ENCODE measurements around the gene TRAP1. TPM values are rescaled to one million over a fixed set of nuclear protein-coding genes. Genes with fewer than 3 reads are reported as not detected.
"Not testable (repeated sequence)": the region's sequence is repeated elsewhere in the genome, so short reads cannot be mapped to it uniquely, and the experiment has no call there.

Gene TRAP1
- total RNA-seq, 2 experiments from 2014 or later = 343 to 379 TPM

DNA sequence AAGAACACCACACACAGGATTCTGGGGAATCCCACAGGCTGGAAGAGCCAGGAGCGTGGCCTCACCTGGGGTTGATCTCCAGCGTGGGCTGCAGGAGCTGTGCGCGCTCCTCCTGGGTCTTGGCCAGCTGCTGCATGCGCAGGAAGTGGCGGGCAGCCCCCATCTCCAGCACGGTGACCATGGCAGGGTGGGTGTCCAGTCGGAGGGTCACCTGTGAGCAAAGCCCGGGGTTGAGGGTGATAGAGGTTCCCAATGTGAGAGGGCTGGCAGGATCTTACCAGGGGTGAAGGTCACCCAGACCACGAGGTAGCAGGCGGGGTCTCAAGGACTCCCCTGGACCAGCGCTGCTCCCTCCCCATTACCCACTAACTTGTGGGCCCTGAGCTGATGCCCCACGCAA is 55.4 kb downstream of the TRAP1 start:
- no peak overlapping the region for H3K27ac Mint-ChIP-seq
- POLR2A ChIA-PET = interaction anchor here (0.9 to 1.0 kb wide), 2 partner anchors 40 to 50 kb away, joined by 3 read pairs; no protein-coding TSS in a partner anchor
- intact Hi-C loops (cut with micrococcal nuclease) = no loop called here

DNA sequence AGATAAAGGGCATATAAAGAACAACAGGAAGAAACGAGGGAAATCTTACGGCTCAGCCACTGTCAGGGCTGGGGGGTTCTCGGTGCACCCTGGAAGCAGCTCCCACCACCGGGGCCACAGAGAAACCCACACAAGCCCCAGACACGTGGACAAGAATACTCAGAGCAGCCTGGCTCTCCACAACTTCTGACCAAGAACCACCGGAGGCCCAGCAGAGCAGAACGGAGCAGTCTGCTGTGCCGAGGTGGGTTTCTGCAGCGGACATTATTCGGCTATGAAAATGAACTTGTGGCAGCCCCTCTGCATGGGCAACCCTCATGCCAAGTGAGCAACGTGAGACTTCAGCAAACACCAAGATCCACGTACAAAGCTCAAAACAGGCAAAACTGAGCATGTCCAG is 56.0 kb downstream of the TRAP1 start:
- Mint-ChIP-seq H3K9me3 (no peaks in the 10 kb centered on the region), H3K4me3 (no peak overlapping the region), H3K27ac (peak overlapping the region; percentile 50), H3K4me1 (ENCODE audit: low read depth) (peaks cover 32% of the 10 kb centered on the region), H3K36me3 (ENCODE audit: low read depth) (peaks cover 57% of the 10 kb centered on the region), H3K27me3 (no peaks in the 10 kb centered on the region)
- ATAC-seq (no peak), DNase-seq (no peak)
- intact Hi-C loops (cut with micrococcal nuclease) = no loop called here
- TF ChIP-seq, protein P1, sequence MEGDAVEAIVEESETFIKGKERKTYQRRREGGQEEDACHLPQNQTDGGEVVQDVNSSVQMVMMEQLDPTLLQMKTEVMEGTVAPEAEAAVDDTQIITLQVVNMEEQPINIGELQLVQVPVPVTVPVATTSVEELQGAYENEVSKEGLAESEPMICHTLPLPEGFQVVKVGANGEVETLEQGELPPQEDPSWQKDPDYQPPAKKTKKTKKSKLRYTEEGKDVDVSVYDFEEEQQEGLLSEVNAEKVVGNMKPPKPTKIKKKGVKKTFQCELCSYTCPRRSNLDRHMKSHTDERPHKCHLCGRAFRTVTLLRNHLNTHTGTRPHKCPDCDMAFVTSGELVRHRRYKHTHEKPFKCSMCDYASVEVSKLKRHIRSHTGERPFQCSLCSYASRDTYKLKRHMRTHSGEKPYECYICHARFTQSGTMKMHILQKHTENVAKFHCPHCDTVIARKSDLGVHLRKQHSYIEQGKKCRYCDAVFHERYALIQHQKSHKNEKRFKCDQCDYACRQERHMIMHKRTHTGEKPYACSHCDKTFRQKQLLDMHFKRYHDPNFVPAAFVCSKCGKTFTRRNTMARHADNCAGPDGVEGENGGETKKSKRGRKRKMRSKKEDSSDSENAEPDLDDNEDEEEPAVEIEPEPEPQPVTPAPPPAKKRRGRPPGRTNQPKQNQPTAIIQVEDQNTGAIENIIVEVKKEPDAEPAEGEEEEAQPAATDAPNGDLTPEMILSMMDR (IDR thresholded peaks at IDR 0.05) = no peak
- ChIA-PET POLR2A (no interaction called here), CTCF (interaction anchor here (1.1 kb wide), 1 partner anchor 7 kb away, joined by 3 read pairs; no protein-coding TSS in a partner anchor)

More for the DNA sequence above, 55.4 kb downstream of the TRAP1 start:
- H3K36me3 Mint-ChIP-seq (ENCODE audit: low read depth) = peaks cover 56% of the 10 kb centered on the region
- DNase-seq (no peak), ATAC-seq (no peak)
- TF ChIP-seq, protein P1 (IDR thresholded peaks at IDR 0.05) = no peak
- H3K4me1 Mint-ChIP-seq (ENCODE audit: low read depth) = peaks cover 31% of the 10 kb centered on the region
- H3K9me3 Mint-ChIP-seq = no peaks in the 10 kb centered on the region
- H3K27me3 Mint-ChIP-seq = no peaks in the 10 kb centered on the region
- H3K4me3 Mint-ChIP-seq = no peak overlapping the region
- CTCF ChIA-PET = interaction anchor here (1.3 kb wide), 1 partner anchor 12 kb away, joined by 4 read pairs; no protein-coding TSS in a partner anchor

DNA sequence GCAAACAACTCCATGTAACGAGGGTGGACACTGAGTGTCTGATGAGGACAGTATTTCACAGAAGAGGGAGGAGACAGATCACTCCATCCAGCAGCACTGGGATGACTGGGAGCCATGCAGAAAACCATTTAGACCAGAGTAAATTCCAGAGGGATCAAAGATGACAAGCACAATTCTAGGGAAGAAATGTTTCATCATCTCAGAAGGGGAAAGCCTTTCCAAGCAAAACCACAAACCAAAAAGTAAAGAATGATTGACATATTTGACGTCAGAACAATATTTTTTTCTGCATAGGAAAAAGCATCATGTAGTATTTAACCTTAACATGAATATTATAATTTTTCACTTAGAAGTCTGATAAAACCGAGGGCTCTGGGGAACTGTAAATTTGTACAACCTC is 58.1 kb downstream of the TRAP1 start:
- no peak for ATAC-seq
- Mint-ChIP-seq H3K4me3 (no peak overlapping the region), H3K27ac (peak overlapping the region; percentile 79), H3K27me3 (no peaks in the 10 kb centered on the region), H3K9me3 (no peaks in the 10 kb centered on the region), H3K36me3 (ENCODE audit: low read depth) (peaks cover 46% of the 10 kb centered on the region), H3K4me1 (ENCODE audit: low read depth) (peaks cover 20% of the 10 kb centered on the region)
- DNase-seq = no peak
- intact Hi-C loops (cut with micrococcal nuclease) = no loop called here
- CTCF ChIA-PET = interaction anchor here (0.7 to 1.3 kb wide), 3 partner anchors 12 to 121 kb away, joined by 3 read pairs; no protein-coding TSS in a partner anchor
- TF ChIP-seq, protein P1 (IDR thresholded peaks at IDR 0.05) = no peak
- POLR2A ChIA-PET = no interaction called here

DNA sequence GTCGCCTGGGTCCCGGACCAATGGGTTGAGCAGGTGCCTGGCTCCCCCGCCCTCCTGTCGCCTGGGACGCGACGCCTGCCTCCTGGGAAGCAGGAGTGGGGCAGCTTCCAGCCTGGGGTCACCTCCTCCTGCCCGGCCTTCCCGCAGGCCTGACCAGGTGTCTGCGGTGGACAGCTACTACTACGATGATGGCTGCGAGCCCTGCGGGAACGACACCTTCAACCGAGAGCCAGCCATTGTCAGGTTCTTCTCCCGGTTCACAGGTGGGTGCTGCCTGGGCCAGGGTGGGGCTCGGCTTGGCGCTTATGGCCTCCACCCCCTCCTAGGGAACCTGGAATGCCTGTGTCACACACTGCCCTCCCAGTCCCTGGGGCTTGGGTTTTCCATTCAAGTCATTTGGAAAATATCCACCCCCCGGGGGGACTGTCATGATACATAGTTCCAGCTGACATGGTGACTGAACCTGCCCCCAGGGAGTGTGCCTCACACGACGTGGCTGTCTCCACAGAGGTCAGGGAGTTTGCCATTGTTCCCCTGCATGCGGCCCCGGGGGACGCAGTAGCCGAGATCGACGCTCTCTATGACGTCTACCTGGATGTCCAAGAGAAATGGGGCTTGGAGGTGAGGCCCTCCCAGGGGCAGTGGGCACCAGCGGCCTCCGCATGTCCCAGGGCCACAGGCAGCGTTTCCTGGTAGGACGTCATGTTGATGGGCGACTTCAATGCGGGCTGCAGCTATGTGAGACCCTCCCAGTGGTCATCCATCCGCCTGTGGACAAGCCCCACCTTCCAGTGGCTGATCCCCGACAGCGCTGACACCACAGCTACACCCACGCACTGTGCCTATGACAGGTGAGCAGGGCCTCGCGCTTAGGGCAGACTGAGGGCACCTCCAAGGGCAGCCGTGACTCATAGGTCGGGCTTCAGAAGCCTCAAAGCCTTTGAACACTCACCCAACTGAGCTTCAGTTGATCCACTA is 60.5 kb downstream of the TRAP1 start:
- intact Hi-C loops (cut with micrococcal nuclease) = no loop called here
- H3K4me1 Mint-ChIP-seq (ENCODE audit: low read depth) = peaks cover 20% of the 10 kb centered on the region
- H3K27me3 Mint-ChIP-seq = no peaks in the 10 kb centered on the region
- peak overlapping the region; percentile 80 for H3K27ac Mint-ChIP-seq
- H3K4me3 Mint-ChIP-seq = no peak overlapping the region
- peaks cover 39% of the 10 kb centered on the region for H3K36me3 Mint-ChIP-seq (ENCODE audit: low read depth)
- TF ChIP-seq, protein P1 (IDR thresholded peaks at IDR 0.05) = no peak
- DNase-seq (peak; percentile 85), ATAC-seq (peak; percentile 85)
- no peaks in the 10 kb centered on the region for H3K9me3 Mint-ChIP-seq
- POLR2A ChIA-PET = no interaction called here
- CTCF ChIA-PET = no interaction called here

DNA sequence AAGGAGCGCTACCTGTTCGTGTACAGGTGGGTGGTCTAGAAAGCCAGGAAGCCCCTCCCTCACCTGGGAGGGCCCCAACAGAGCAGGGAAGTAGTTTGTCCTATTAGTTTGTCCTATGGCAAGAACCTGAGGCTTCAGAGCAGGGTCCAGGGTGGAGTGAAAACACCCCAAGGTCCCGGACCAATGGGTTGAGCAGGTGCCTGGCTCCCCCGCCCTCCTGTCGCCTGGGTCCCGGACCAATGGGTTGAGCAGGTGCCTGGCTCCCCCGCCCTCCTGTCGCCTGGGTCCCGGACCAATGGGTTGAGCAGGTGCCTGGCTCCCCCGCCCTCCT is 61.2 kb downstream of the TRAP1 start:
- H3K27ac Mint-ChIP-seq; H3K4me3 Mint-ChIP-seq; POLR2A ChIA-PET; intact Hi-C loops (cut with micrococcal nuclease); H3K27me3 Mint-ChIP-seq; H3K9me3 Mint-ChIP-seq; ATAC-seq; DNase-seq: not testable (repeated sequence)
- CTCF ChIA-PET = interaction anchor here (2.8 kb wide), 1 partner anchor 18 kb away, joined by 13 read pairs; no protein-coding TSS in a partner anchor
- Mint-ChIP-seq H3K36me3 (ENCODE audit: low read depth) (peaks cover 36% of the 10 kb centered on the region), H3K4me1 (ENCODE audit: low read depth) (peaks cover 20% of the 10 kb centered on the region)
